ENCODE measurements around the gene ABCB1. TPM values are rescaled to one million over a fixed set of nuclear protein-coding genes. Genes with fewer than 3 reads are reported as not detected.

The ABCB1 gene
- total RNA-seq, 6 donors from 2014 or later = 2.2 to 14.1 (median 4.1) TPM

DNA sequence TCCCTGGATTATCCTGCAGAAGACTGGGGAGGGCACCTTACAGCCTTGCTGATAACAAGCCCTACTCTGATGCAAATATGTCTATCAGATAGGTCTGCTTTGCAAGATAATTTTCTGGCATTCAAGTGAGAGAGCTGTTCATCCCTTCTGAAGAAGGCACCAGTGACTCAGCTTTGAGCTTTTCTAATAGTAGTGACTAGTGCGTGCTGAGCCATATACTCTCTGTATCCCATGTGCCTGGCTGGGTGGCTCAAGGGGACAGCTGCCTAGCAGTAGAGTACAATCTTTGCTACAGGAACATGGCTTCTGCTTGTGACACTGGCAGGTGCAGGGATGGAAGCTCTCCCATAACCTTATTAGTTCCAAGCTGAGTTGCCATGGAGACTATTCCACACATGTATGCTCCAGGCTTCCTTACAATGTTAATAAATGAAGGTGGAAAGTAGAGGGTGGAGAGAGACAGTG lies 90.2 kb downstream of the ABCB1 start:
- H3K4me3 ChIP-seq = no peak overlapping the region
- H3K9me3 ChIP-seq = no peaks in the 10 kb centered on the region
- 100% methylated on average over 1 of the region's 1 CpG for WGBS, 2 donors
- no peak for DNase-seq
- H3K4me1 ChIP-seq = no peaks in the 10 kb centered on the region
- TF ChIP-seq POLR2A (IDR thresholded peaks at IDR 0.05) (no peak), POLR2AphosphoS5 (IDR thresholded peaks at IDR 0.05) (no peak), EP300 (IDR thresholded peaks at IDR 0.05) (no peak)
- TF ChIP-seq, protein P1, sequence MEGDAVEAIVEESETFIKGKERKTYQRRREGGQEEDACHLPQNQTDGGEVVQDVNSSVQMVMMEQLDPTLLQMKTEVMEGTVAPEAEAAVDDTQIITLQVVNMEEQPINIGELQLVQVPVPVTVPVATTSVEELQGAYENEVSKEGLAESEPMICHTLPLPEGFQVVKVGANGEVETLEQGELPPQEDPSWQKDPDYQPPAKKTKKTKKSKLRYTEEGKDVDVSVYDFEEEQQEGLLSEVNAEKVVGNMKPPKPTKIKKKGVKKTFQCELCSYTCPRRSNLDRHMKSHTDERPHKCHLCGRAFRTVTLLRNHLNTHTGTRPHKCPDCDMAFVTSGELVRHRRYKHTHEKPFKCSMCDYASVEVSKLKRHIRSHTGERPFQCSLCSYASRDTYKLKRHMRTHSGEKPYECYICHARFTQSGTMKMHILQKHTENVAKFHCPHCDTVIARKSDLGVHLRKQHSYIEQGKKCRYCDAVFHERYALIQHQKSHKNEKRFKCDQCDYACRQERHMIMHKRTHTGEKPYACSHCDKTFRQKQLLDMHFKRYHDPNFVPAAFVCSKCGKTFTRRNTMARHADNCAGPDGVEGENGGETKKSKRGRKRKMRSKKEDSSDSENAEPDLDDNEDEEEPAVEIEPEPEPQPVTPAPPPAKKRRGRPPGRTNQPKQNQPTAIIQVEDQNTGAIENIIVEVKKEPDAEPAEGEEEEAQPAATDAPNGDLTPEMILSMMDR (IDR thresholded peaks at IDR 0.05) = no peak
- no peaks in the 10 kb centered on the region for H3K36me3 ChIP-seq
- H3K27ac ChIP-seq = no peak overlapping the region
- no peaks in the 10 kb centered on the region for H3K27me3 ChIP-seq
- no peak for ATAC-seq (ENCODE audit: low FRiP score in 2 of 2)

DNA sequence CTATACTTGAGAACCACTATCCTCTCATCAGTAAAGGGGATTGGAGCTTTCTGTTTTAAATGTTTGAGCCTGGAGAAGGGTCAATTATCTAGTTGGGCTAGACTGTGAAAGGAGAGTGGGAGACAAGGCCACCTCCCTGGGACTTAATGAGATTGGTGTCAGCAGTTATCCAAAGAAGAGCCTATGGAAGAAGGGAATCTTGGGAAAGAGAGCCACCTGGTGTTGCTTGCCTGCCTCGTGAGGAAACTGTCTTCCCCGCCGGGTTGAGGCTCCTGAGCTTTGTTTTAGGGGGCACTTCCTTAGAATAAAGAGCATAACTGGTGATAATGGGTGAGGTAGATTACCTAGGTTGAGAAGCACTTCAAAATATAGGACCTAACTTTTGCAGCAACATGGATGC lies 93.2 kb downstream of the ABCB1 start:
- no peak for ATAC-seq (ENCODE audit: low FRiP score in 2 of 2)
- 28 to 52% methylated on average over 3 of the region's 3 CpGs for WGBS, 2 donors
- no peak for DNase-seq
- Histone ChIP-seq H3K36me3 (no peaks in the 10 kb centered on the region), H3K27ac (no peak overlapping the region), H3K4me1 (no peaks in the 10 kb centered on the region), H3K27me3 (no peaks in the 10 kb centered on the region), H3K4me3 (no peak overlapping the region), H3K9me3 (no peaks in the 10 kb centered on the region)
- no peak for TF ChIP-seq EP300 (IDR thresholded peaks at IDR 0.05)
- TF ChIP-seq, protein P1 (IDR thresholded peaks at IDR 0.05) = no peak
- TF ChIP-seq POLR2AphosphoS5 (IDR thresholded peaks at IDR 0.05) = no peak
- TF ChIP-seq POLR2A (IDR thresholded peaks at IDR 0.05) = no peak

DNA sequence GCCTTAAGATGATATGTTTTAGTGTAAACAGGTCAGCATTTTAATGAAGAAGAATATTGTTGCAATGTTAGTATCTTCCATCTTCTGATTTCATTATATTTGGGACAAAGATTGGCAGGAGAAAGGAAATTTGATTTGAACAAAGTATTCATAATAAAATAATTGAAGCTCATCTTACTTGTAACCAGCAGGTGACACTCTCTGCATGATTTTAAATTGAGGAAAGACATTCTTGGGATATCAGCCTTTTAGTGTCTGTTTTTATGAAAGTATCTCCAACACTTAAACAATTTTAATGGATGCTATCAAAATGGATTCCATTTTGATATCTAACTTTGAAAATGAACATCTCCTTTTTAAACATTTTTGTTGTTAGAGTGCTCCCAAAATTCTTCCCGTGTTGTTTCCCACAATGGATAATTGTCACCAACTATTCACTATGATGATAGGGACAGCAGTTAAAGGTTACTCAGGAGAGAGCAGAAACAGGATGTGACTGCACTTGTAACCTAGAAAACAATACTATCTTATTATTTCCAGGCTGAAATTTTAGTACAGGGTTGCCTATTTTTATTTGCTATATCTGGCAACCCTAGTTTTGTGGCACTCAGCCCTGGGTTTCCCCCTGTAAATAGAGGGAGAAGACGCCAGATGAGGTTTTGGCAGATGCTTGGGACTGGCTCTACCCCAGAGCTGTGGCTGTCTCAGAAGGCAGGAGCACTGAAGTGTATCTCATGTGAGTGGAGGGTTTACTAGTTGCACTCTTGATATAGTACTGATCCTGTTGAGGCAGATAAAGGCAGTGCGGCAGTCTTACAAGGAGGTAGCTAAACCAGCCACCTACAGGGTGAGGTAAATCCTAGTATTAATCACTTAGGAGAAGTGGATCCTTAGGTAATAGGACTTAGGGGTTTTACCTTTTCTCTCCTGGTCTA lies 94.2 kb downstream of the ABCB1 start:
- 54 to 88% methylated on average over 2 to 3 of the region's 3 CpGs for WGBS, 2 donors
- Histone ChIP-seq H3K4me3 (no peak overlapping the region), H3K27ac (no peak overlapping the region), H3K27me3 (no peaks in the 10 kb centered on the region), H3K9me3 (no peaks in the 10 kb centered on the region), H3K4me1 (no peaks in the 10 kb centered on the region), H3K36me3 (no peaks in the 10 kb centered on the region)
- no peak for TF ChIP-seq EP300 (IDR thresholded peaks at IDR 0.05)
- TF ChIP-seq, protein P1 (IDR thresholded peaks at IDR 0.05) = peak in 3 of 6 experiments; percentile 22 to 26 (median 23)
- ATAC-seq (ENCODE audit: low FRiP score in 2 of 2) (no peak), DNase-seq (no peak)

DNA sequence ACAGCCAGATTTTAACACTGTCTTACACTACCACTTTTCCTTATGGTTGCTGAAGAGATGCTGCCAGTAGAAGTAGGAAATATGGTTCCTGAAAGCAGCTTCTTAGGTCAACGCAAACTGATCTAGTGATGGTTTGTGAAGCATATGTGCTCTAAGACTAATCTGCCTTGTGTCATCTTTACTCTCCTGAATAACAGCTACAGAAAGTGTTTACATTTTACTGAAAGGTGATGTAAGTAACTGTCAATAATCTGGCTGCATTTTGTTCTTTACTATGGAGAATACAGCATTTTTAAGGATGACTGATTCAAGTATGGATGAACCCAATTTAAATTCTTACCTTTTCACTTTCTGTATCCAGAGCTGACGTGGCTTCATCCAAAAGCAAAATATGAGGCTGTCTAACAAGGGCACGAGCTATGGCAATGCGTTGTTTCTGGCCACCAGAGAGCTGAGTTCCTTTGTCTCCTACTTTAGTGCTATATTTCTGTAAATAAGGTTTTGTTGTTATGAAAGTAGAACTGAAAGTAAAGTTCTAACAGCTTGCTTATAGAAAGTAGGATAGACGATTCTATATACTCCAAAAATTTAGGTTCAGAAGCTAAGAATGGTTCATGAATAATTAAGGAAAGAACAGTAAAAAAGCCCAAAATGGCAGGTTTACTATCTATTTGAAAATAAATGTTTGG lies 95.0 kb downstream of the ABCB1 start:
- WGBS, 2 donors = 74 to 81% methylated on average over 5 of the region's 5 CpGs
- Histone ChIP-seq H3K27me3 (no peaks in the 10 kb centered on the region), H3K4me3 (no peak overlapping the region), H3K27ac (no peak overlapping the region), H3K36me3 (no peaks in the 10 kb centered on the region), H3K4me1 (no peaks in the 10 kb centered on the region), H3K9me3 (no peaks in the 10 kb centered on the region)
- TF ChIP-seq, protein P1 (IDR thresholded peaks at IDR 0.05) = no peak
- TF ChIP-seq POLR2AphosphoS5 (IDR thresholded peaks at IDR 0.05) (no peak), EP300 (IDR thresholded peaks at IDR 0.05) (no peak), POLR2A (IDR thresholded peaks at IDR 0.05) (no peak)
- DNase-seq (no peak), ATAC-seq (ENCODE audit: low FRiP score in 2 of 2) (no peak)
